Duodenal mucosa (tissue), 2 donors: Measurements from ENCODE around the gene ARPP19.
"Not testable (repeated sequence)": the region's sequence is repeated elsewhere in the genome, so short reads cannot be mapped to it uniquely, and the experiment has no call there.

Experiments
- H3K27ac ChIP-seq: one replicate; pipeline ENCODE4 v1.7.0; 2013; ENCODE audit warnings: low read depth, low read length
- H3K27me3 ChIP-seq, 2 donors: one replicate each; pipeline ENCODE4 v1.7.0; 2013; ENCODE audit warnings: low read length in 2 of 2, control low read depth in 1 of 2; ENCODE audit not compliant: insufficient read depth in 2 of 2, control insufficient read depth in 1 of 2
- H3K36me3 ChIP-seq, 2 donors: one replicate each; pipeline ENCODE4 v1.7.0; 2013; ENCODE audit warnings: low read length in 2 of 2, control low read depth in 1 of 2; ENCODE audit not compliant: insufficient read depth in 2 of 2, control insufficient read depth in 1 of 2
- H3K4me1 ChIP-seq, 2 donors: one replicate each; pipeline ENCODE4 v1.7.0; 2013; ENCODE audit warnings: low read length in 2 of 2, control low read depth in 1 of 2; ENCODE audit not compliant: insufficient read depth in 2 of 2, control insufficient read depth in 1 of 2
- H3K4me3 ChIP-seq, 2 donors: one replicate each; pipeline ENCODE4 v1.7.0; 2013; ENCODE audit warnings: low read length in 2 of 2, low read depth in 1 of 2
- H3K9ac ChIP-seq, 2 donors: one replicate each; pipeline ENCODE4 v1.7.0; 2013; ENCODE audit warnings: low read length in 2 of 2, low read depth in 1 of 2
- H3K9me3 ChIP-seq, 2 donors: one replicate each; pipeline ENCODE4 v1.7.0; 2013; ENCODE audit warnings: low read length in 2 of 2, control low read depth in 1 of 2; ENCODE audit not compliant: control insufficient read depth in 1 of 2

Gene ARPP19

GRCh38 chr15:52552303-52552702 lies 16.5 kb downstream of the ARPP19 start:
- Histone ChIP-seq H3K4me3 (no peak overlapping the region), H3K36me3 (peaks cover 6 to 58% of the 10 kb centered on the region in 2 donors), H3K27ac (no peak overlapping the region), H3K9me3 (no peaks in the 10 kb centered on the region), H3K9ac (no peak overlapping the region), H3K4me1 (no peaks in the 10 kb centered on the region), H3K27me3 (no peaks in the 10 kb centered on the region)

DNA sequence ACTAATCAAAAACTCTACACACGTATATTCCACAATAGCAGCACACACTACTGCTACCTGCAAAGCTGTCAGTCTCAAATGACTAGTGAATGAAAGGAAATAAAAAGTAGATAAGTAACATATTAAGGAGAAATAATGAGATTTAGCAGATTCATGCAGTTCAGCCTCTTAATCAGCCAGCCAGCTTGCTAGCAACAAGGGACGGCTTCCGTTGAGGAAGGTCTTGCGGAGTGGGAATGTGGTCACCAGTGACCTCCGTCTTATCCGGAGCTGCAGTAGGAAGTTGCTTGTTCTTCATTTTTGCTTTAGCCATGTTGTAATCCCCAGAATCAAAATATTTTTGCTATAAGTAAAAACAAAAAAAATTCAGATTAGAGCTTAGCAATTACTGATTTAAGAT lies 17.1 kb downstream of the ARPP19 start:
- H3K36me3 ChIP-seq: peaks cover 6 to 59% of the 10 kb centered on the region in 2 donors

DNA sequence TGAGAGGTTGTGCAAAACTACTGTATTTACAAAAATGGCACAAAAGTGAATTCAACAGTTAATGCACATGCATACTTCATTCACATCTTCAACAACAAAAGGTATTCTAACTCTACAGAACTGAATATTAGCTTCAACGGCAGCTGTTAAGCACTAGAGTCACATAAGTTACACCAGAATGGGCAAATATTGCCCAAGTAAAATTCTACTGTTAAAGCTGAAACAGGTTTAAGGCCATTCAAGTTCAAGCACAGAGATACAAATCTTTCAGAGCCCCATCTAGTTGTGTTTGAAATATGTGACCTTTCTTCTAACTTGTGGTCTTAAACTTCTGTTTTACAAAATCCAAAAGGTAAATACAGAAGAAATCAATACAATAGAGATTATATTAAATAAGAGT lies 17.6 kb downstream of the ARPP19 start:
- H3K4me3 ChIP-seq, H3K9ac ChIP-seq, H3K9me3 ChIP-seq, H3K27me3 ChIP-seq, H3K4me1 ChIP-seq, H3K27ac ChIP-seq: not testable (repeated sequence)
- peaks cover 10 to 62% of the 10 kb centered on the region in 2 donors for H3K36me3 ChIP-seq

More for the DNA sequence above, 17.1 kb downstream of the ARPP19 start:
- H3K27ac ChIP-seq: no peak overlapping the region
- H3K9ac ChIP-seq: no peak overlapping the region
- H3K9me3 ChIP-seq: no peaks in the 10 kb centered on the region
- H3K4me1 ChIP-seq: no peaks in the 10 kb centered on the region
- no peak overlapping the region for H3K4me3 ChIP-seq
- H3K27me3 ChIP-seq: no peaks in the 10 kb centered on the region

- no peaks in the 10 kb centered on the region for H3K4me1 ChIP-seq
- H3K27me3 ChIP-seq: no peaks in the 10 kb centered on the region
- no peak overlapping the region for H3K27ac ChIP-seq
- peaks cover 14 to 37% of the 10 kb centered on the region in 2 donors for H3K36me3 ChIP-seq
- H3K9me3 ChIP-seq: peaks cover 0 to 7% of the 10 kb centered on the region in 2 donors
- no peak overlapping the region for H3K4me3 ChIP-seq
- no peak overlapping the region for H3K9ac ChIP-seq
Observed at GRCh38 chr15:52546031-52546751, 22.6 kb downstream of the ARPP19 start.

- H3K9ac ChIP-seq: no peak overlapping the region
- no peak overlapping the region for H3K4me3 ChIP-seq
- no peak overlapping the region for H3K27ac ChIP-seq
- H3K27me3 ChIP-seq: no peaks in the 10 kb centered on the region
- no peaks in the 10 kb centered on the region for H3K4me1 ChIP-seq
- no peaks in the 10 kb centered on the region for H3K9me3 ChIP-seq
- H3K36me3 ChIP-seq: no peaks in the 10 kb centered on the region
Observed at GRCh38 chr15:52540374-52541012, 28.3 kb downstream of the ARPP19 start.

GRCh38 chr15:52537459-52537858 lies 31.4 kb downstream of the ARPP19 start:
- Histone ChIP-seq H3K4me3 (no peak overlapping the region), H3K36me3 (no peaks in the 10 kb centered on the region), H3K27ac (no peak overlapping the region), H3K4me1 (no peaks in the 10 kb centered on the region), H3K27me3 (peaks cover 0 to 2% of the 10 kb centered on the region in 2 donors), H3K9ac (no peak overlapping the region), H3K9me3 (no peaks in the 10 kb centered on the region)

- no peak overlapping the region for H3K27ac ChIP-seq
- H3K36me3 ChIP-seq: no peaks in the 10 kb centered on the region
- H3K27me3 ChIP-seq: peaks cover 19 to 22% of the 10 kb centered on the region in 2 donors
Observed at GRCh38 chr15:52532427-52532826, 36.4 kb downstream of the ARPP19 start.

DNA sequence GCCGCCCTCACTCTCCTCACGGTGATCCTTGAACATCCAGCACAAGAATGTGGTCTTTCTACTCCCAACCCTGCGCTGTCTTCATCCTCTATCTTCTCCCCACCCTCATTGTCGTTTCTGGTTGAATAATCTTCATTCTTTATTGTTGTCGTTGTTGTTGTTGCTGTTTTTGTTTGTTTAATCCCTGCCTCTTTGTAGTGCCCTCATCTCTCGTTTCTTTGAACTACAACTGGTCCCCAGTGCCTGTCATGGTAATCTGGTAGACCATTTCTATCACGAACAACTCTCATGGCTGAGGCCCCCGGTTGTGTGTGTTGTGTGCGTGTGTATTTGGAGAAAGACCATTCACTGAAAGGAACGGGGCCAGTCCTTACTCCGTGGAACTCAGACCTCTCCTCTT lies 38.9 kb downstream of the ARPP19 start:
- Histone ChIP-seq H3K4me1 (peaks cover 10 to 21% of the 10 kb centered on the region in 2 donors), H3K4me3 (peak overlapping the region; percentile 59 to 82), H3K27ac (no peak overlapping the region), H3K27me3 (peaks cover 19 to 22% of the 10 kb centered on the region in 2 donors), H3K36me3 (no peaks in the 10 kb centered on the region), H3K9ac (peak overlapping the region; percentile 31 to 41), H3K9me3 (no peaks in the 10 kb centered on the region)

More at GRCh38 chr15:52532427-52532826, 36.4 kb downstream of the ARPP19 start:
- no peak overlapping the region for H3K9ac ChIP-seq
- H3K9me3 ChIP-seq: no peaks in the 10 kb centered on the region
- H3K4me3 ChIP-seq: no peak overlapping the region
- H3K4me1 ChIP-seq: peaks cover 10 to 19% of the 10 kb centered on the region in 2 donors

GRCh38 chr15:52529341-52529924 lies 39.4 kb downstream of the ARPP19 start:
- Histone ChIP-seq H3K4me1 (peaks cover 10 to 21% of the 10 kb centered on the region in 2 donors), H3K27ac (no peak overlapping the region), H3K4me3 (peak overlapping the region; percentile 59 to 82), H3K9me3 (no peaks in the 10 kb centered on the region), H3K36me3 (no peaks in the 10 kb centered on the region), H3K27me3 (peaks cover 19 to 22% of the 10 kb centered on the region in 2 donors), H3K9ac (peak overlapping the region; percentile 31 to 41)
